Activated CD8-positive, alpha-beta T cell treated with anti-CD3 and anti-CD28 coated beads for 36 hours (primary cell): ENCODE measurements around the gene ATP8B4. TPM values are rescaled to one million over a fixed set of nuclear protein-coding genes. Genes with fewer than 3 reads are reported as not detected.

ENCODE experiments used
- ATAC-seq: fragments of 200-7000 bp; cut with Tn5 transposase; one replicate; pipeline ENCODE4 v1.10.0; 2021; ENCODE audit warnings: mild to moderate bottlenecking, moderate library complexity
- CTCF ChIA-PET: fragments of 350-600 bp; sonication (Branson Sonifier 250); formaldehyde crosslinking; loops from one replicate; lab custom pipeline; 2021; ENCODE audit warnings: antibody characterized with exemption; lab: Charles Lee
- POLR2A ChIA-PET: fragments of 350-600 bp; sonication (Branson Sonifier 250); formaldehyde crosslinking; loops from one replicate; lab custom pipeline; 2021; ENCODE audit warnings: antibody characterized with exemption; lab: Charles Lee
- DNase-seq: peaks from one replicate; pipeline ENCODE4 v3.0.0-alpha.2; 2020
- H3K27ac Mint-ChIP-seq: one replicate; pipeline ENCODE4 v1.8.0; 2021; ENCODE audit warnings: mild to moderate bottlenecking, mixed read lengths
- H3K27me3 Mint-ChIP-seq: one replicate; pipeline ENCODE4 v1.8.0; 2021; ENCODE audit warnings: mixed read lengths
- H3K36me3 Mint-ChIP-seq: one replicate; pipeline ENCODE4 v1.8.0; 2021; ENCODE audit warnings: low read depth, mixed read lengths
- H3K4me1 Mint-ChIP-seq: one replicate; pipeline ENCODE4 v1.8.0; 2021; ENCODE audit warnings: low read depth, mixed read lengths
- H3K4me3 Mint-ChIP-seq: one replicate; pipeline ENCODE4 v1.8.0; 2021; ENCODE audit warnings: mild to moderate bottlenecking, moderate library complexity, mixed read lengths
- H3K9me3 Mint-ChIP-seq: one replicate; pipeline ENCODE4 v1.8.0; 2021; ENCODE audit warnings: mixed read lengths
- intact Hi-C: fragments of 100-400 bp; cut with micrococcal nuclease; formaldehyde crosslinking; loops from one replicate; pipeline ENCODE4 v1.10.0; 2022
- total RNA-seq, 2 experiments: library from RNA; stranded (reverse); gene quantifications; one replicate each; pipeline ENCODE4 v1.2.3, GENCODE V29; 2021
- TF ChIP-seq, protein P1 (sequence below): fragments of 200-600 bp; IDR thresholded peaks from one replicate; pipeline ENCODE4 v1.8.0; 2022; ENCODE audit warnings: antibody characterized with exemption, mild to moderate bottlenecking

The ATP8B4 gene
- total RNA-seq, 2 experiments from 2014 or later = 4.6 to 5.8 TPM

DNA sequence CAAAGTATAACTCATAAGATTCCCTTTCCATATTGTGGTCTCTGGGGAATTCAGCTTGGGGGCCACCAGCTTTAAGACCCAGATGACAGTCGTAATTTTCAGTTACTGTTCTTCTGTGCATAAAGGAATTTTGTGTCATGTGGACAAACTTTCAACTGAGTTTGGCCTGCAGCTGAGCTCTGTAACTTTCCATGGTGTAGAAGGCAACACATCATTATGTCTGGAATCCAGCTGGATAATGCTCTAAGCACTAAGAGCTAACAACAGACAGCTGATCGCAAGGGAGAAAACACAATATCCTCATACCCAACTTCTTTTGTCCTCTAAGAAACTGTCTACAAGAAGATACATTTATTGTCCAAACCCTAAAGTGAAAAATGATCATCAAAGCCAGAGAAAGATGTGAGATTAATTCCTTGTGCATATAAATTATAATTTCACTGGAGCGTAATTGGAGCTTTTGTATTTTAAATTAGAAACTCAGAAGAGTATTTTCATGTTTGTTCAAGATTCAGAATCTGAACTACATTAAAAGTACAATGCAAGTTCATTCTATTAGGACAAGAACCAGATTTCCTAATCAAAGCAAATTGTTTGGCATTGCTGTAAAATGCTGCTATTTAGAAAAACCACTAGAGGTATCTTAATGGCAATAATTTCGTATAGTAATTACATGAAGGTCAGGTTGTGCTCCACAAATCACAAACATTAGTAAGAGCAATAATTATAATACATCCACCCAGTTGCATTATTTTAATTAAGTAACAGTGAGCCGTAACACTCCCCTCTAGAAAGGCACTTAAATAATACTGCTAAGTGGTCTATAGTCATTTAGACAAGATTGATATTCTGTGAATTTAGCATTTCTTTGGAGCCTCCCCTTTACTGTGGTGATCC is 218.8 kb downstream of the ATP8B4 start:
- Mint-ChIP-seq H3K27me3 (no peaks in the 10 kb centered on the region), H3K27ac (no peak overlapping the region), H3K9me3 (no peaks in the 10 kb centered on the region), H3K4me1 (no peaks in the 10 kb centered on the region), H3K36me3 (no peaks in the 10 kb centered on the region), H3K4me3 (no peak overlapping the region)
- ATAC-seq (no peak), DNase-seq (no peak)
- intact Hi-C loops = no loop called here
- ChIA-PET POLR2A (no interaction called here), CTCF (no interaction called here)
- TF ChIP-seq, protein P1, sequence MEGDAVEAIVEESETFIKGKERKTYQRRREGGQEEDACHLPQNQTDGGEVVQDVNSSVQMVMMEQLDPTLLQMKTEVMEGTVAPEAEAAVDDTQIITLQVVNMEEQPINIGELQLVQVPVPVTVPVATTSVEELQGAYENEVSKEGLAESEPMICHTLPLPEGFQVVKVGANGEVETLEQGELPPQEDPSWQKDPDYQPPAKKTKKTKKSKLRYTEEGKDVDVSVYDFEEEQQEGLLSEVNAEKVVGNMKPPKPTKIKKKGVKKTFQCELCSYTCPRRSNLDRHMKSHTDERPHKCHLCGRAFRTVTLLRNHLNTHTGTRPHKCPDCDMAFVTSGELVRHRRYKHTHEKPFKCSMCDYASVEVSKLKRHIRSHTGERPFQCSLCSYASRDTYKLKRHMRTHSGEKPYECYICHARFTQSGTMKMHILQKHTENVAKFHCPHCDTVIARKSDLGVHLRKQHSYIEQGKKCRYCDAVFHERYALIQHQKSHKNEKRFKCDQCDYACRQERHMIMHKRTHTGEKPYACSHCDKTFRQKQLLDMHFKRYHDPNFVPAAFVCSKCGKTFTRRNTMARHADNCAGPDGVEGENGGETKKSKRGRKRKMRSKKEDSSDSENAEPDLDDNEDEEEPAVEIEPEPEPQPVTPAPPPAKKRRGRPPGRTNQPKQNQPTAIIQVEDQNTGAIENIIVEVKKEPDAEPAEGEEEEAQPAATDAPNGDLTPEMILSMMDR = no peak

DNA sequence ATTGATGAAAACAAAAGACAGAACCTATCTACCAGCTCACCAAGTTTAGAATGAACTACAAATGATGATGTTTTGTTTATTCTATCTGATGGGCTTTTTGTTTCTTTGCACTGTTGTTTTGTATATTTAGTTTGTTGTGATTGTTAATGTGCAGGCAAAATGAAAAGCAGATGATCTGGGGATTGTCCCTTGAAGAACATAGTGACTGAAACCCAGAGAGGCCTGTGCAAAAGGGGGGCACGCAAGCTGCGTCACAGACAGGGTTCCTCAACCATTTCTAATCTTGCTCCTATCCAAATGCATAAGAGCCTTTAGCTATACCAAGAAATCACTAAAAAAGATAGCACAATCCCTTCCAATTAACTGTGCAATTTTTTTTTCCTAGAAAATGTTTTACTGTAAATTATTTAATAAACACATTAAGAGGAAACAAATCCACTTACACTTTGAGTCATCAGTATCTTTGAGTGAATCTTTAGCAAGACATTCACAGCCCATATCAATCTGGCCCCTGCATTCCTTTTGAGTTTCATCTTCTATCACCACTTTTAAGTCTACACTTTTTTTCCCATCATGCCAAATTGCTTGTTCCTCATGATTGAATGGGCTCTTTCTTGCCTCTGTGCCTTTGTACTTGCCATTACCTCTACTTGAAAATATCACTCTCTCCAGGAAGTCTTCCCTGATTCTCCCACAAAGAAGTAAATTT is 220.3 kb downstream of the ATP8B4 start:
- ChIA-PET CTCF (no interaction called here), POLR2A (no interaction called here)
- no peaks in the 10 kb centered on the region for H3K4me1 Mint-ChIP-seq
- H3K27ac Mint-ChIP-seq = no peak overlapping the region
- ATAC-seq (no peak), DNase-seq (no peak)
- H3K27me3 Mint-ChIP-seq = no peaks in the 10 kb centered on the region
- TF ChIP-seq, protein P1 = no peak
- no peak overlapping the region for H3K4me3 Mint-ChIP-seq
- intact Hi-C loops = no loop called here
- H3K9me3 Mint-ChIP-seq = no peaks in the 10 kb centered on the region
- H3K36me3 Mint-ChIP-seq = no peaks in the 10 kb centered on the region

DNA sequence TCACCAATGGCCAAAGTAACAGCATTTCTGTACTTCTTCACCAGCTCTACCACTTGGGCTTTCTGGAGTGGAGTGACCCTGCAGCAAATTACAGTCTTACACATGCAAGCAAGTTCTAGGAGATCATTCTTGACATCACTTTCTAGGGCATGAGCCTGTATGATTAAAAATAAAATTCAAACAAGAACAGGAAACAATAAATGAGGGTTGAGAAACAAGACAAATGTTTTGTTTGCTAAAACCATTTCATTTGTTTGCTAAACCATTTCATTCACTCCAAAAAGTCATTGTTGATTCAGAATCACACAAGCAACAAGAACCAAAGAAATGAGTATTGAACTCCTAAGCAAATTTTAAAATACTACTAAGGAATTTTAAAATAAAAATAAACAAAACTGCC is 220.9 kb downstream of the ATP8B4 start:
- CTCF ChIA-PET = no interaction called here
- TF ChIP-seq, protein P1 = no peak
- POLR2A ChIA-PET = no interaction called here
- no peaks in the 10 kb centered on the region for H3K36me3 Mint-ChIP-seq
- H3K27me3 Mint-ChIP-seq = no peaks in the 10 kb centered on the region
- H3K27ac Mint-ChIP-seq = no peak overlapping the region
- H3K9me3 Mint-ChIP-seq = no peaks in the 10 kb centered on the region
- intact Hi-C loops = no loop called here
- no peak for DNase-seq
- no peak overlapping the region for H3K4me3 Mint-ChIP-seq
- ATAC-seq = no peak
- H3K4me1 Mint-ChIP-seq = no peaks in the 10 kb centered on the region

DNA sequence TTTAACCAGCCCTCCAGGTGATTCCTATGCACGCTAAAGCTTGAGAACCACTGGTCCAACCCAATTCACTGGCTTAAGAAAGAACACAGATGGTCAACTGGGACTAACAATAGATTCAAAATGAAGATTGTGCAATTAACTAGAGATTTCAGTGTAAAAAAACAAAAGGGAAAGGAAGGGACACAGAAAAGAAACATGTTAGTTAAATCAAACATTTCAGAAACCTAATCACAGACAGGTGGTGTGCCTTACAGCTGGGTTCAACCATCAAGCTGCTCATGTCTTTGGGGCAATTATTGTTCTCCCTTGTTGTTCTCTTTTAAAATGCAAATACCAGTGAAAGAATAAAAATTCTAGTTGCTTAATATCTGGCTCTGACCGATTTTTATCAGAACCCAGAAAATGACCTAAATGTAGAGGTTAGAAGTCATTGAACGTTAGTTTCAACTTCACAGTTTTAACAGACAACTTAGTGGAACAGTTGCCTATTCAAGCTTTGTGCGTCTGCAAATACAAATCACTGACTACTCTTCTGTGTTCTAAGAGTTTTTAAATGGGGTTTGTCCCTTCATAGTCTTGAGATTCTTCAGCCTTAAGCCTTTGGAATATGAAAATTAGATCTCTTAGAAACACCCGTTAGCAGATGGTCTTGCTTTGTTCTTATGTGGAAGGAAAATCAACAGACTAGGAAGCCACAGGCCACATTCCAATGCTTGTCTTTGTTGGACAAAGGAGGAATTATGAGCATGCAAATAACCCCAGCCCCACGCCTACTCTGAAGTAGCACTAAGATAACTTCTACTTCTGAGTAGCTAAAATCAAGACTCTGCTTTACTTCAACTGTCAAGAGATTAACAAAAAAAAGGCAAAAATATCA is 223.4 kb downstream of the ATP8B4 start:
- DNase-seq (no peak), ATAC-seq (no peak)
- H3K4me3 Mint-ChIP-seq = no peak overlapping the region
- H3K9me3 Mint-ChIP-seq = no peaks in the 10 kb centered on the region
- TF ChIP-seq, protein P1 = no peak
- CTCF ChIA-PET = no interaction called here
- H3K36me3 Mint-ChIP-seq = no peaks in the 10 kb centered on the region
- H3K27ac Mint-ChIP-seq = no peak overlapping the region
- no peaks in the 10 kb centered on the region for H3K27me3 Mint-ChIP-seq
- POLR2A ChIA-PET = no interaction called here
- intact Hi-C loops = no loop called here
- H3K4me1 Mint-ChIP-seq = no peaks in the 10 kb centered on the region
